ENCODE results near the gene GNB1L.
"Not testable (repeated sequence)": the region's sequence is repeated elsewhere in the genome, so short reads cannot be mapped to it uniquely, and the experiment has no call there.

Gene GNB1L

GRCh38 chr22:19888131-19888746 is 33.6 kb upstream of the GNB1L start:
- no peak for DNase-seq (ENCODE audit: low spot score)

- no peak for DNase-seq (ENCODE audit: low spot score)
These were observed 32.7 kb upstream of the GNB1L start for GRCh38 chr22:19887256-19887985.

GRCh38 chr22:19886605-19887255 is 32.1 kb upstream of the GNB1L start:
- peak; percentile 46 for DNase-seq (ENCODE audit: low spot score)

GRCh38 chr22:19885841-19886592 is 31.3 kb upstream of the GNB1L start:
- DNase-seq (ENCODE audit: low spot score) = no peak

- no peak for DNase-seq (ENCODE audit: low spot score)
These were observed 30.5 kb upstream of the GNB1L start for GRCh38 chr22:19884954-19885751.

- DNase-seq (ENCODE audit: low spot score) = no peak
These were observed 29.7 kb upstream of the GNB1L start for GRCh38 chr22:19884161-19884953.

GRCh38 chr22:19883446-19883845 is 28.8 kb upstream of the GNB1L start:
- DNase-seq (ENCODE audit: low spot score) = not testable (repeated sequence)

- DNase-seq (ENCODE audit: low spot score) = no peak
These were observed 28.0 kb upstream of the GNB1L start for GRCh38 chr22:19882446-19883381.

GRCh38 chr22:19880786-19881569 is 26.3 kb upstream of the GNB1L start:
- no peak for DNase-seq (ENCODE audit: low spot score)

- no peak for DNase-seq (ENCODE audit: low spot score)
These were observed 25.5 kb upstream of the GNB1L start for GRCh38 chr22:19879992-19880785.

- DNase-seq (ENCODE audit: low spot score) = no peak
These were observed 24.9 kb upstream of the GNB1L start for GRCh38 chr22:19879643-19879991.

- DNase-seq (ENCODE audit: low spot score) = no peak
These were observed 24.5 kb upstream of the GNB1L start for GRCh38 chr22:19879246-19879570.

- no peak for DNase-seq (ENCODE audit: low spot score)
These were observed 24.0 kb upstream of the GNB1L start for GRCh38 chr22:19878461-19879245.

GRCh38 chr22:19877626-19878339 is 23.1 kb upstream of the GNB1L start:
- DNase-seq (ENCODE audit: low spot score) = no peak

GRCh38 chr22:19876941-19877625 is 22.4 kb upstream of the GNB1L start:
- DNase-seq (ENCODE audit: low spot score) = no peak

GRCh38 chr22:19876314-19876940 is 21.8 kb upstream of the GNB1L start:
- no peak for DNase-seq (ENCODE audit: low spot score)

Data from CD4-positive, alpha-beta T cell treated with Interleukin-15 for 4 hours (primary cell).